OCI-M1 (cell line): Measurements from ENCODE around the gene ENTR1.

Experiments used
- DNase-seq: peaks from one replicate; lab custom pipeline; 2025; lab: John Stamatoyannopoulos, UW

ENTR1 gene

GRCh38 chr9:136396219-136396515, 14.2 kb downstream of the ENTR1 start:
- no peak for DNase-seq

DNA sequence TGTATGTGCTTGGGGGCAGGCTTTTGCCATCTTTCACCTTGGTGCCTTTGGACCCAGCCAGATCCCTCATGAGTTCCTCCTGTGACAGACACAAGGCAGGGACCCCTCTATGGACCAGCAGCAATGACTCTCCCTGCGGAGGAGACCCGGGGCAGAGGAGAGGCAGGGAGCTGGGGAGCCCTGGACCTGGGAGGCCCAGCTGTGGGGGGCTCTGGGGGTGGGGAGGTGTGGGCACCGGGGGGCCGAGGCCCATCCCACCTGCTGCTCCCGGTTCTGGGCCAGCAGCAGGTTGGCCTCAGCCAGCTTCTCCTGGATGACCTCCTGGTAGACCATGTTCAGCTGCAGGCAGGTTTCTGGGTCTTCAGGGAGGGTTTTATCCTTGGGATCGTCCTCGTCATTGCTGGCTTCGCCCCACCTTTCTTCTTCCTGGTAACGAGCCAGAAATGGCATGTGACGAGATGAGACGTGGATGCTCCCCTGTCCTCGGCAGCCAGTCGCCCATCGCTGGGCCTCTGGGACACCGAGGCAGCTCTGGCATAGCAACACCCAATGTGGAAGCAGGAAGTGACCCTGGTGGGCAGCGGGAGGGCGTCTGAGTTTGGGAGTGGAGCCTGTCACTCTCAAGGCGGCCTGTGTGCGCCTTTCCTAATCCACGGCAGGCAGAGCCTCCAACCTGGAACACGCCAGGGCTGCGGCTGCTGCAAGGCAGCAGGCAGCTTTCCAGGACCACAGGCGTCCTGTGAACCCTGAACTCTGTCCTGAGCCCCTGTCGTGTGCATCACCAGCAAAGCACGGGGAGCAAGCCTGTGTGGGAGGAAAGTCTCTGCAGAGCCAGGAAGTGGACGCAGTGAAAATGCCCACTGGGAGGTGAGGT, 14.8 kb downstream of the ENTR1 start:
- no peak for DNase-seq

DNA sequence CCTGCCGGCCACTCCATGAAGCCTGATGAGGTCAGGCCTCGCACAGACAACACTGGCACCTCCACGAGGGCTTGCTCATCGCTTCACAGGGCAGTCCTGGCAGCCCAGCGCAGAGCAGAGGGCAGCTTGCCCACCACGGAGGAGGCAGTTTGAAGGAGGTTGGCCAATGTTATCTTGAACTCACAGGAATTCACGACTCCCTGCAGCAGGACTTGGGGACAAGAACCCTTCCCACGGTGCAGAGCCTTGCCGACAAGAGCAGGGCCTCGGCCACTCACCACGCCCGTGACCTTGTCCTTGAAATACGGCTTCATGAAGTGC, 15.4 kb downstream of the ENTR1 start:
- DNase-seq: no peak

GRCh38 chr9:136394312-136395019, 15.9 kb downstream of the ENTR1 start:
- DNase-seq: no peak

DNA sequence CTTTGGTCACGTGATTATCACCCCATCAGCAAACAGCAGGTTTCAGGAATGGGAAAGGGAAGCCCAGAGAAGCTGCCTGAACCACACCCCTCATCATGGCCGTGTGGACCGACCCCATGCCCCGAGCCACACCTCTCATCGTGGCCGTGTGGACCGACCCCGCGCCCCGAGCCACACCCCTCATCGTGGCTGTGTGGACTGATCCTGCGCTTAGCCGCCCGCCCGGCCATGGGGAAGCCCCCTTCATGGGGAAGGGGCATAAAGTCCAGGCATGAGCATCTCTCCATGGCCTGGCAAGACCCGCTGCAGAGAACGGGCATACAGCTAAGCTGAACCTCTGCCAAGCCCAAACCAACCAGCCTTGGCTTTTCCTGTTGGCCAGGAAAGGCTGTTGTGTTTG, 16.9 kb downstream of the ENTR1 start:
- DNase-seq: no peak

GRCh38 chr9:136392538-136393449, 17.6 kb downstream of the ENTR1 start:
- no peak for DNase-seq

- no peak for DNase-seq
These were observed 18.5 kb downstream of the ENTR1 start for GRCh38 chr9:136391737-136392537.

- DNase-seq: no peak
These were observed 21.0 kb downstream of the ENTR1 start for GRCh38 chr9:136389396-136389795.

DNA sequence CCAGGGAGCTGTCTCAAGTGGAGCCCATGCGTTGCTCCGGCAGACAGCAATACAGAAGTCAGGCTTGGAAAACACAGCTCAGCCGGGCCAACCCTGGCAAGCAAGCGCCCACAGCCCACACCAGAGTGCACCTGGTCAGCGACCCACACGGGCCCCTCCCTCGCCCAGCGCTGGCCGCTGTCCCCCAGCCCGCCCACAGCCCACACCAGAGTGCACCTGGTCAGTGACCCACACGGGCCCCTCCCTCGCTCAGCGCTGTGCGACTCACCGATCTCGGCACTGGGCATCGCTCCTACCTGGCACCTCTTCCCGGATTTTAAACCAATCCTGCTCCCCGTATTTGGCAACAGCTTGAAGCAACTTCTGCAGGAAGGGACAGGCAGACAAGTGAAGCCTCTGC, 23.2 kb downstream of the ENTR1 start:
- DNase-seq: no peak

DNA sequence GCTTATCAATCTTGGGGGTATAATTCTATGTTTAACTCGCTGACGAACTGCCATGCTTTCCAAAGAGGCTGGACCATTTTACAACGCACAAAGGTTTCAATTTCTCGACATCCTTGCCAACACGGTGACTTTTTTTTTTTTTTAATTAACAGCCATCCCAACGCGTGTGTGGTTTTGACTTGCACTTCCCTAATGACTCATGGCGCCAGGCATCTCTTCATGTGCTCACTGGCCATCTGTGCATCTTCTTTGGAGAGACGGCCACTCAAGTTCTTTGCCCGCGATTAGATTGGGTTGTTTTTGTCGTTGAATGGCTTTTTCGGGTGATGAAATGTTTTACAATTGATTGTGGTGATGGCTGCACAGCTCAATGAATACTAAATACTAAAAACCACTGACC, 24.4 kb downstream of the ENTR1 start:
- no peak for DNase-seq

GRCh38 chr9:136385015-136385414, 25.4 kb downstream of the ENTR1 start:
- DNase-seq: peak; percentile 3

GRCh38 chr9:136383436-136383835, 27.0 kb downstream of the ENTR1 start:
- DNase-seq: no peak

DNA sequence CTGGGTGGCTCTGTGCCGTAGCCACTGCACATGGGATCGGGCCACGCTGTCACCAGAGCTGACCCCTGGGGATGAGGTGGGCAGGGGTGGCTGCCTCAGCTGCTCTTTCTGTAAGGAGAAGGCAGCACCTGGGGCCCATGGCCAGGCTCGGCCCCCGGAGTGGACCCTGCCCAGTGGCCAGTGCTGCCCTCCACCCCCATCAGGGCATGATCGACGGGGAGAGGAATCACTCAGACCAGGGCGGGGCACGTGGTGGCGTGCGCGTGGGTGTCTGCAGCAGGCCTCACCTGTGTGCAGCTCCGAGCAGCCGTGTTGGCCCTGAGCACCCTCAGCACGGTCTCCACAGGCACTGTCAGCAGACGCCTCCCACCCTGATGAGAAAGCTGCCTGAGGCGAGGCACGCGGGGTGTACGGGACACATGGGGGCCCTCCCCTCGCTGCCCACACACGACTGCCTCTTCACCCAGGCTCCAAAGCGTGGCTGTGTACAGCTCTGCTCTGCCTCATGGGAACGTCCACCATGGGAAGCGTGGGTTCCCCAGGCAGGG, 28.4 kb downstream of the ENTR1 start:
- DNase-seq: no peak

DNA sequence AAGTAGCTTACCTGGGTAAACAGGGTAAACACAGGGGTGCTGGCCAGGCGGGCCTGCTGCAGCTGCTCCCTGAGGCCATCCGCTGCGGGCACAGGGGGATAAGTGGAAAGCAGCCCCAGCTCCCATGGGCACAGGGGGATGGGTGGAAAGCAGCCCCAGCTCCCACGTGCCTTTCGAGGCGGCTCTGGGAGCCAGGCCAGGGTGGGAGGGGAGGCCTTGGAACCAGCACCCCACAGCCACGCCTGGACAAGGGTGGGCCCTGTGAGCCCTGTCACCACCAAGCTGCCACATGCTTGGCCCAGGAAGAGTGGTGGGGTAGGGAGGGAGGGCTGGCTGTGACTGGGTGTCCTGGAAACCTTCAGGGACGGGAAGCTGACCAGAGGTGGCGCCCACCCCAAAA, 29.1 kb downstream of the ENTR1 start:
- DNase-seq: no peak

DNA sequence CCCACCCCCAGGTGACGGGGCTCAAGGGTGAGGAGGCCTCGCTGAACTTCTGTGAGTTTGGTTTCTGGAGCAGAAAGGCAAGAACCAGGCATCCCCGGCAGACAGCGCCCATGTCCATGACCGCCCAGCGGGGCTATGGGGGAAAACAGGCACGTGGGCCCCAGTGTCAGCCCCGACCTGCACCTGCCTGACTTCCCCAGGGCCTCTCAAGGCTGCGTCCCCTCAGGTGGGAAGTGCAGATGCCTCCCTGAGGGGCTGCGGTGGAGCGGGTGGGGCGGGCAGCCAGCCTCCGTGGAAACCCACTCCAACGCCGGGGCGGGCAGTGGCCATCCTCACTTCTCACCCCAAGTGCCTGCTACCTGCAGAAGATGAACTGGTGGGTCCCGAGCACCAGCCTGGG, 30.0 kb downstream of the ENTR1 start:
- DNase-seq: no peak

DNA sequence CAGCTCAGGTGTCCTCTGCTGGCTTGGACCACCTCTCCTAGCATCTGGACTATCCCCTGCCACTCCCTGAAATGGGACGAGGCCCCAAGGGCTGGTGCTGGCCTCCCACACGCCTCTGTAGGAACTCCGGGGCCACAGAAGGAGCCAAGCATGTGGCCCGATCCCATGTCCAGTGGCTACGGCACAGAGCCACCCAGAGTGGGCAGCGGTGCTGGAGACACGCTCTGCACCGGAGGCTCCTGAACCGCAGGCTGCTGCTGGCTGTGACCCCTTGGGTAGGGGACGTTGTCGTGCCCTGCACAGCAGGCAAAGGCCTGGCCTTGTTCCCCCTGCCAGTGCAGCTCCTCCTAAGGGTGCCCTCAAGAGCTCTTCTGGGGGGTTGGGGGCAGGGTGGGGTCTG, 30.5 kb downstream of the ENTR1 start:
- DNase-seq: no peak

DNA sequence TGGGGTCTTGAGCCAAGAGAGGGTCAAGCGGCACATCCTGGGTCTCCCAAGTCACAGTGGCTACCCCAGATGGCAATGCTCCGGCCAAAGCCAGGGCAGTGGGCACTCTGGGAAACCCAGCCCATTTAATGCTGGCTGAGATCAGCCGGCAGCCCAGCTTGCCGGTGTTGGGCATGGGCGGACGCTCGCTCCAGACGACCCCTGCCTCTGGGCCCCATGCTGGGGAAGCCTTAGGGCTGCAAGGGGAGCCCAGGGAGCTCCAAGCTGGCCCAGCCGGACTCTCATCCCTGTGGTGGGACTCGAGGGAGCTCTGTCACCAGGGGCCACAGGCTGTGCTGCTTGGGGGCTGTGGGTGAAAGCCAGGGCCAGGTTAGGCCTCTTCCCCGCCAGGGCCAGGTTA, 31.0 kb downstream of the ENTR1 start:
- DNase-seq: no peak

DNA sequence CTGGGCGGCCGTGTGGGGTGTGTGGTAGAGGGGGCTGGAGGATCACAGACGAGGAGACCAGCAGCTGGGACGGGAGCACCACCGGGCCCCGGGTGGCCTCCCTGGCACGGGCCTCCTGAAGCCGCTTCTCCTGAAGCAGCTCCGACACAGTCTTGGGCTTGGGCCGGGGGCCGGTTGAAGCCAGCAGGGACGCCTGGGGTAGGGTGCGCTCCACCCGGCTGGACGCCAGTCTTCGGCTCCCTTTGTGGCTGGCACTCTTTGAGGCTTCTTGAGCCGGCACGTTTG, 31.5 kb downstream of the ENTR1 start:
- no peak for DNase-seq

DNA sequence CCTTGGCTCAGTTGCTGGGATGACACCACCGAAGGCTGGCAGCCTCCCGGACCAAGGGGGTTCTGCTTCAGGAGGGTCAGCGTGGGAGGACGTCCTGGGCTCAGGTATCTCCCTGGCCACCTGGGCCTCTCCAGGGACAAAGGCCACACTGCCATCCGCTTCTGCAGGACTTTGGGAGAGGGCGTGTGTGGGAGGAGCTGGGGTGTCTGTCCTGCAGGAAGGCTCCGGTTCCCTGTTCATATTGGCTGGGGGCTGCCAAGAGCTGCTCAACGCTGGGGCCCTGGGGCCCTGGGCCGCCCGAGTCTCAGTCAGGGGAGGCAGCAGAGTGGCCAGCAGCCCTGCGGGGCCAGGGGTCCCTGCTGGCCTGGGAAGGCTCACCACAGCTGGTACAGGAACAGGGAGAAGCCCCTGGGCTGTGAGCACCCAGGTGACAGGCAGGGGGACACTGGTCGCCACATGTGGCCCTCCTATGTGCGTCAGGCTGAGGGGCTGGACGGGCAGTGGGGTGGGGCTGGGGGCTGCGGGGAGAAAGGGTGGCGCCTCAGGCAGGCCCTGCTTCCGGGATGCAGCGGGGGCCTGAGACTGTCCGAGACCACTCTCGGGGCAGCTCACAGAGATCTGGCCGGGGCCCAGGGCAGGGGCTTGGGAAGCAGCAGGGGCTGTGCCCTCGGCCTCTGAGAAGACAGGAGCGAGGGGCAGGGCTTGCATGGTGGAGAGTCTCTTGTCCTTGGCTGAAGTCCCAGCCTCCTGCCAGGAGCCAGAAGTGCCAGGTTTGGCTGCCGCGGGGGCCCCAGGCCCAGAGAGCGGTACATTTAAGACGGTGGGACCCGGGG, 32.0 kb downstream of the ENTR1 start:
- no peak for DNase-seq

DNA sequence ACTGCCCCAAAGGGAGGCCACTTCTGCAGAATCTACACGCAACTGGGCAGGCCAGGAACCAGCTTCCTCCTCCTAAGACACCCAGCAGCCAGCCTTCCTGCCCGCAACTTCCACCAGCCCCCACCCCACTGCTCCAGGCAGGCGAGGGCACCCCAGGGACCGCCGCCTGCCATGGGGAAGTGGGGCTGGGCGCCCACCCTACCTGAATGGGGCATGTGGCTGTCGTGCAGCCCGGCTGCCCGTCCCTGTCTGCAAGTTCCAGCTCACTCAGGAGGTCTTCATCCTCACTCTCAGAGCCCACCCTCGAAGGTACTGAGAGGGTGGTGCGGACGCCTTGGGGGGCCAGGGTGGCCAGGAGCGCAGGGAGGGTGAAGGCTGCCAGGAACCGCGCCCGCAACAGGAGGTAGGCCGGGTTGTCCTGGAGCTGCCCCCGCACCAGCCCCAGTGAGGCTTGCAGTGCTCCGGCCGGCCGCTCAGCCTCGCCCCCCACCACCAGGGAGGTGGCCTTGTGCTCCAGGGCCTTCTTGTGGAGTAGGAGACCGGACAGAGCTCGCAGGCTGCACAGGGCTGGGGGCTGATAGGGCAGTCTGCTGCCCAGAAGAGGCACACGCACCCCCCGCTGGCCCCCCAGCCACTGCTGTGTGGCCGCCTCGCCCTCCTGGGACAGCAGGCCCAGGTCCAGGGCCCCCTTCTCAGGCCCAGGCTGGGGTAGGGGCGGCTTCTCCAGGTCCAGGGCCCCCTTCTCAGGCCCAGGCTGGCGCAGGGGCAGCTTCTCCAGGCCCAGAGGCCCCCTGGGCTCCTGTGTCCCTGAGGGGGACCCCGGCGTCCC, 32.9 kb downstream of the ENTR1 start:
- no peak for DNase-seq
